HG02885 (cell line): ENCODE measurements around the gene GNAT3.

ENCODE experiments used
- ATAC-seq: cut with Tn5 transposase; IDR thresholded peaks from one replicate; pipeline ENCODE4 v1.9.1; 2021; ENCODE audit warnings: mild to moderate bottlenecking; ENCODE audit not compliant: unreplicated experiment, poor library complexity

GNAT3 gene

GRCh38 chr7:80505900-80506500 lies 5.9 kb downstream of the GNAT3 start:
- ATAC-seq: no peak

DNA sequence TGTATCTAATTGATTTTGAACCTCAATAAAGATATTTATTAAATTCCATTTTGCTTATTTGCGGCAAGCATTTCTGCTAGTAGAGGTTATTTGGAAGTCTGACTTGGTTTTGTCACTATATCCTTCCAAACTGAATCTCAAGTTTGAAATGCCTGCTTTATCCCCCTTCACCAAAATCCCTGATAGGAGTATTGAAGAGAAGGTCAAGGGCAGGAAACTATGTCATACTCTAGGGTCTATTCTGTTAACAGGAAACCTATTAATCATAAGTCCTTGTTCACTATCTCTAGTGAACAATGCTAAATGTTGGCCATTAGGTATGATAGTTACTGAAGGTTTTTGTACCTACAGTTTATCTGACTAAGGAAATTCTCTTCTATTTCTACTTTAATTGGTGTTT lies 11.5 kb downstream of the GNAT3 start:
- ATAC-seq: no peak

DNA sequence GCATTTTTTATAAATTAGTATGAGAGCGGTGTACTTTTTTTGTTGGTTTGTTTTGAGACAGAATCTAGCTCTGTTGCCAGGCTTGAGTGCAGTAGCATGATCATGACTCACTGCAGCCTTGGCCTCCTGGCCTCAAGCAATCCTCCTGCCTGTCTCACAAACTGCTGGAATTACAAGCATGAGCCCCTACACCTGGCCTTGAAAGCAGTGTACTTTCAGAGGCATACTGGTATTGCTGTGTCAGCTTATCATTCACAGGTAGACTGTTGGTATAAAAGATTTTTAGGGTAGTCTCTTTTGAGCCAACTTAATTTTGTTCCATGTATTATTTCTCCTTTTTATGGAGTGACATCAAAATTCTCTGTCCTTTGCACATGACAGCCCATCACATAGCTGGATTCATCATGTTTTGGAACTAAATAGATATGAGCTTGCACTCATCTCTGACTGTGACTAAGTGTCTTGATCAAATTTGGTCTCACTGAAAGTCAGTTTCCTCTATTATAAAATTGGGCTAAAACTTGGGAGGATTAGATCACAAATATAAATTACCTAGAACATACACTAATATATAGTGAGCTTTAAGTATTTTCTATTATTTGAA lies 12.4 kb downstream of the GNAT3 start:
- ATAC-seq: no peak

DNA sequence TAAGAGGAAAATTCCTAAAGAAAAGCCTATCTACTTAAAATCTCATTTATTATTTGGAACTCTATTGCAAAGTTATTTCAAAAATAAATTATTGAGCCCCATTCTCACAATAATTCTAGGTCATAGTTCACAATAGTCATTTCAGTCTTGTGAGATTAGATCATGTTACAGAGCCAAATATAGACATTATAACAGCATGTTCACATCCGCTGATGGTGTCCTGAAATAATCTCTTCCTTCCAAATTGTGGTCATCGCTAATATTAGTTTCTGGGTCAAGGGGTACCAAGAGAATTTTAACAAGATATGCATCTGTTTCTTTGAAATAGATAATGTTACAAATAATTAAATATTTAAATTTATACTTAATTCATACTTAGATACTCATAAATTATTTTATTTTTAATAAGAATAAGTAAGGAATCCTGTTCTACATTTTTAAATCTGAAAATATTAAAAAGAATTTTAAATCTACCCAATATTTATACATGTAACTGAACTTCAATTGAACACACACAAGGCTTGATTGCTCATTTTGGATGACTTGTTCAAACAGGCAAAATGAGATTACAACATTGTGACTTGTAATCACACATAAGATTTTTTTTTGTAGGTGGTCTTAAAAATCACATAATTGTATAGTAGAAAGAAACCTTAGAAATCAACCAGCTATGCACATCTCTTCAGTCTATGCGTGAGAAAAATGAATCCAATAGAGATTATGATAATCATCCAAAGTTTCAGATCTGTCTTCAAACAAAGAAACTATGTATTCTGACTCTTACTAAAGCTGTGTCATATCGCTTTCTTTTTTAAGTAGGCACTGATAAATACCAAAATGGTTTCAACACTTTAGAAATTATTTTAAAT lies 13.1 kb downstream of the GNAT3 start:
- no peak for ATAC-seq

- ATAC-seq: no peak
Measured at GRCh38 chr7:80496586-80496985, 15.3 kb downstream of the GNAT3 start.

DNA sequence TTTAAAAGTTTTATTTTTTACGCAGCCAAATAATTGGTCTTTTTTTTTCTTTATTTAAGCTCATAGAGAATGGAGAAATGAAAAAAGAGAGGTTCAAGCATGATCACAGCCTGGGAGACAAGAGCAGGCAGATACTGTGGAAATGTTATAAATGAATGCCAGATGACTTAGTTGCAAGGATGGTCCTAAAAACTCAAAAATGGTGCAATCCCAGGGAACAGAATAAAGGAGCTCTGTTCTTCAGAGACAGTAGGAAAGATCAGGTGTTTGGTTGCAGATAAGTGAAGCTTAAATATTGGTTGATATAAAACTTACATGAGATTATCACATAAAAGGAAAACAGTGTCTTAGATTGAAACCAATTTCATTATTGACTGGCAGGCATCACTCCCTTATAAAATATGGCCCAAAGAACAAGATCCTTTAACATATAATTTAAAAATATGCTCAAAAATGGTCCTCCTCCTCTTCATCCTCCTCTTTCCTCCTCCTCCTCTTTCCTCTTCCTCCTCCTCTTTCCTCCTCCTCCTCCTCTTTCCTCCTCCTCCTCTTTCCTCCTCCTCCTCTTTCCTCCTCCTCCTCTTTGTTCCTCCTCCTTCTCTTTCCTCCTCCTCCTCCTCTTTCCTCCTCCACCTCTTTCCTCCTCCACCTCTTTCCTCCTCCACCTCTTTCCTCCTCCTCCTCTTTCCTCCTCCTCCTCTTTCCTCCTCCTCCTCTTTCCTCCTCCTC lies 18.6 kb downstream of the GNAT3 start:
- no peak for ATAC-seq

DNA sequence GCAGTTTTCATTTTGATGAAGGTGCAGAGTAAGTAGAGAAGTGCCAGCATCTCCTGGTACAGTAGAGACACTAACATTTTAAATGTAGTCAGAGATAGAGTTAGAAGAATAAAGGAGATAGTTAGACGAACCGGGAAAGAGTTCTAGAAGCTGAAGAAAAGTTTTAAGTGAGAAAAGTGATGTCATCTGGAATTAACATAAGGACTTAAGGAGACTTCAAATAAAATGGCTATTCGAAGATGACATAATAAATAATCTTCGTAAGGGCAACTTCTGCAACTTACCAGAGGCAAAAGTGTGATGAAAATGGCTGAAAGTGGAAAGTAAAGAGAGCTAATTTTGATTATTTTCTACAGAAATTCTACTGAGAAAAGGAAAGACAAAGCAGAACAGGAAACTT lies 20.4 kb downstream of the GNAT3 start:
- ATAC-seq: no peak

- ATAC-seq: no peak
Measured at GRCh38 chr7:80488851-80489370, 23.0 kb downstream of the GNAT3 start.

GRCh38 chr7:80488406-80488805 lies 23.5 kb downstream of the GNAT3 start:
- no peak for ATAC-seq

DNA sequence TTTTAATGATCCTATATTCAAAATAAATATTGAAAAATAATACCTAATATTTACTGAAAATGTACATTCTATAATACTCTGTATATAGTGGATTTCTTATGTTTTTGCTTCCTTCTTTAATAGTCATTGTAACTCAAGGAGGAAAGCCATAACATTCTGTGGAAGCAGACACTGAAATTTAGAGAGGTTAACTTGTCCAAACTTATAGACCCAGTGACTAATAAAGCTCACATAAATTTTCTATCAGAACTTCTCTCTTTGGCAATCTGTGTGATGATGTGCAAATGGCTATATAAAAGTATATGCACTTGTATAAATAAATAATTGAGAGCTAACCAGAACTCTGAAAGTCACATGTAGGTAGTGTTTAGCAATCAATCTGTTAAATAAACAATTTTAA lies 26.1 kb downstream of the GNAT3 start:
- ATAC-seq: no peak

GRCh38 chr7:80482950-80483349 lies 28.9 kb downstream of the GNAT3 start:
- ATAC-seq: no peak

GRCh38 chr7:80481196-80481884 lies 30.5 kb downstream of the GNAT3 start:
- ATAC-seq: no peak

DNA sequence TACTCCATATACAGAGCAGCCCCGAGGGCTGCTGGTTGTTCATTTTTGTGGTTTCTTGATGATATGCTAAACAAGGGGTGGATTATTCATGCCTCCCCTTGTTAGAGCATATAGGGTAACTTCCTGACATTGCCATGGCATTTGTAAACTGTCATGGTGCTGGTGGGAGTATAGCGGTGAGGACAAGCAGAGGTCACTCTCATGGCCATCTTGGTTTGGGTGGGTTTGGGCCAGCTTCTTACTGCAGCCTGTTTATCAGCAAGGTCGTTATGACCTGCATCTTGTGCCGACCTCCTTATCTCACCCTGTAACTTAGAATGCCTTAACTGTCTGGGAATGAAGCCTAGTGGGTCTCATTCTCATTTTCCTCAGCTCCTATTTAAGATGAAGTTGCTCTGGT lies 31.3 kb downstream of the GNAT3 start:
- no peak for ATAC-seq

DNA sequence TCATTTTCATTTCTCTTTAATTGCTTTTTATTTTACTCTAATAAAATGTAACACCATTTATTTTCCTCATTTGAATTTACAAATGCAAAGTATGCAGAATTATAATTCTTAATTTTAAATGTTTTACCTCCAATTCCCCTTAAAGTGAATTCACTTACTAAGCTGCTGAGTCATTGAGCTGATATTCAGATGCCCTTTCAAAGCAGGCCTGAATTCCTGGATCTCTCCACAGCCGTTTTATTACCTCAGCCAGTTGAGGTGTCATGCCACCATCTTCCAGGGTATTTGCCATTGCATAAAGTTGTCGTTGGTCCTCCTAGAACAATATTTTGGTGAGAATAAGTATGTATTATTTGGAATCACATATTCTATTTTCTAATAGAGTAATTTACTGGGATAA lies 33.2 kb downstream of the GNAT3 start:
- no peak for ATAC-seq

GRCh38 chr7:80476035-80476434 lies 35.8 kb downstream of the GNAT3 start:
- no peak for ATAC-seq

- ATAC-seq: no peak
Measured at GRCh38 chr7:80475383-80475782, 36.5 kb downstream of the GNAT3 start.

DNA sequence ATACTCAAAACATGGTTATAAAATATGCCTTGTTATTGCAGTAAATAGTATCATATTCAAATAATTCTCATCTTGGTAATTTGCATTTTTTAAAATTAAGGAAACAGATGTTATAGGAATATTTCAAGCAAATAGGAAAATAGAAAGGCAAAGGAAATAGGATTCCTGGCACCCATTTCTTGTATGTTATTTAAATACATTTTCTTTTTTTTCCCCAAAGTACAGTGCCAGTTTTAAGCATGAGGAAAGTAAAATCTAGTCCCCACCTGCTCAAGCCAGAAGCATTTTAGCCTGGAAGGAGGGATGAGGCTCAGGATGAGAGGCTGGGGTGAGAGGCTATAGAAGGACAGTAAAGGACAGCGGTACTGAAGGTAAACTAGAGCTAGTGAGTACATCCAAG lies 38.1 kb downstream of the GNAT3 start:
- ATAC-seq: no peak

DNA sequence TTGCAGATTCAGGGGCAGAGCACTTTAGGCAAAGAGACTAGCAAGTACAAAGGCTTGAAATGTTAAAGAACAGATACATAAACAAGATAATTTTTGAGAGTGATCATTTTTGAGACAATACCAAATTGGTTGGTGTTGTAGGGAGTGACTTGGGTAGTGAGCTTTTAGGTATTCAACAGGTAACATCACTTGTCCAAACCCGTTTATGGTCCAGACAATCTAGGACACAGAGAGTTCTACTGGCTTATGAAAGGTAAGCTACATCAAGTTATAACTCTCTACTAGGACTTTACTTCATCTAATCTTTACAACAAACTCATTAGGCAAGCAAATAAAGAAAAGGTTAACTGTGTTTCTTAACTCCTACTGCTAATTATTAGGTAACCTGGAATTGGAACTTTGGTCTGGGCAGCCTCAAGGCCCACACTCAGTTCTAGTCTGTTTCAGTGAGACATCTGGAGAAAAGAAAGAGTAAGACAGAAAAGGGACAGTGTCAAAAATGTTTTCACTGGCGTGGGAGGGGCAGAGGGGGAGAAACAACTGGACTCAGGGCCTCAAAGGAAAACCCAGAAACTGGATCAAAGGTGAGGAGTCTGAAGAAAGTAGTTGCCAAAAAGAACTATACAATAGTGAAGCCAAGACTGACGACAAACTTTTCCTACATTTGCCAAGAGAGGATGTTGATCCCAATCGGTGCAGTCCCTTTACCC lies 39.2 kb downstream of the GNAT3 start:
- ATAC-seq: no peak

GRCh38 chr7:80468931-80469714 lies 42.7 kb downstream of the GNAT3 start:
- ATAC-seq: no peak
